ENCODE measurements around the gene IER2. TPM values are rescaled to one million over a fixed set of nuclear protein-coding genes. Genes with fewer than 3 reads are reported as not detected.
A peak's percentile ranks its signal among the peaks of the same experiment; 100 is the strongest.

The IER2 gene
- total and polyA plus RNA-seq, 2 of the 8 experiments (the other 6 are each of a cell fraction or from before 2014, with no cell fraction given): 84.5 to 138 TPM

DNA sequence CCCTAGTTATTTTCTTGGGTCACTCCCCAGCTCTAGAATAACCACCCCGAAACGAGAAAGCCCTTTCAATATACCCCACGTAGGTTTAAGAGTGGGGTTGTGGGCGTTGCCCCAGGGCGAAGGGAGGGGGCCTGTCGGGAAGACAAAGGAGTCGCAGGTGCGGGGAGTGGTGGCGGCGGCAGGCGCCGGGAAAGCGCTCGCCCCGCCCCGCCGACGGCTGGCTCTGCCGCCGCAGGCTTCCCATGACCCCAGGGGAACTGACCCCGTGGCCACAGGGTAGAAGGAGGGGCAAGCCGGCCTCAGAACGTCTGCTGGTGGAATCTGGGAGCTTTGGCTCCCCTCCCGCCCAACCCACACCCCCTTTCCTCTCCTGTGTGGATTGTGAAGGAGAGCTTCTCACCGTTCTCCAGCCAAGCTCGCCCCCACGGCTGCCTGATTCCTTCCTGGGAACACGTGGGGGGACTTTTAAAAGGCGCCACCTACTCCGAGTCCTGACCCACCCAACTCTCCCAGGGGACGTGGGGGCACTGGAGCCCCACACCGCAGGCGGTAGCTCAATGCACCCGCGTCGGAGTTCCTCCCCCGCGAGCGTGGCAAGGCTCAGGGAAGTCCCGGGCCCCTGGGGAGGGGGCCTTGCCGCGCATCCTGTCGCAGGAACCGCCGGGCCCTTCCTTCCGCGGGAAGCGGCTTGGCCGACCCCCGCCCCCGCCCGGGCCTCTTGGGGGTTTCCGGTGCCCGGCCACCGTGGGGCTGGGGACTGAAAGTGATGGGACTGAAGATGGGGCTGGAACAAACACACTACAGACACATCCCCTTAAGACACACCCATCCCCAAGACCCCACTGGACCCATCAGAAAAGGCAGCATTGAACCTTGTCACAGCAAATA is 5.5 kb downstream of the IER2 start (continued):
- TF ChIP-seq JUND (IDR thresholded peaks at IDR 0.05; ENCODE audit: low read length) (no peak), CBX5 (IDR thresholded peaks at IDR 0.05; ENCODE audit: low read depth, low read length) (no peak), EP300 (IDR thresholded peaks at IDR 0.05; ENCODE audit: borderline replicate concordance in 1 of 2, low read depth in 2 of 2, low read length in 2 of 2) (0 out of 3 replicates have a peak, but pooled peaks of 1 of the 2 experiments have one; percentile 18), CTBP2 (IDR thresholded peaks at IDR 0.05; ENCODE audit: borderline replicate concordance, insufficient read depth, insufficient read length, low read length) (no peak), SRF (IDR thresholded peaks at IDR 0.05; ENCODE audit: low read depth, low read length) (no peak), BRCA1 (IDR thresholded peaks at IDR 0.05; ENCODE audit: low read depth, low read length) (no peak), CREB1 (IDR thresholded peaks at IDR 0.05) (no peak), TAF7 (optimal IDR thresholded peaks at IDR 0.05; ENCODE audit: borderline replicate concordance, low read depth, low read length) (peak; percentile 64), EGR1 (IDR thresholded peaks at IDR 0.05; ENCODE audit: borderline replicate concordance, low read depth, low read length) (peak; percentile 83), POLR2A (IDR thresholded peaks at IDR 0.05; ENCODE audit: control extremely low read depth in 1 of 2, low read depth in 2 of 2, low read length in 2 of 2) (peak; percentile 12 to 63), HDAC6 (IDR thresholded peaks at IDR 0.05; ENCODE audit: low read depth, low read length) (no peak), CHD1 (IDR thresholded peaks at IDR 0.05; ENCODE audit: low read depth, low read length) (no peak), GABPA (IDR thresholded peaks at IDR 0.05; ENCODE audit: borderline replicate concordance, insufficient read depth, low read length) (peak; percentile 60; the same call in 1 of the 2 replicates), JUN (IDR thresholded peaks at IDR 0.05; ENCODE audit: low read depth, low read length) (no peak)
- TF ChIP-seq, protein P1, sequence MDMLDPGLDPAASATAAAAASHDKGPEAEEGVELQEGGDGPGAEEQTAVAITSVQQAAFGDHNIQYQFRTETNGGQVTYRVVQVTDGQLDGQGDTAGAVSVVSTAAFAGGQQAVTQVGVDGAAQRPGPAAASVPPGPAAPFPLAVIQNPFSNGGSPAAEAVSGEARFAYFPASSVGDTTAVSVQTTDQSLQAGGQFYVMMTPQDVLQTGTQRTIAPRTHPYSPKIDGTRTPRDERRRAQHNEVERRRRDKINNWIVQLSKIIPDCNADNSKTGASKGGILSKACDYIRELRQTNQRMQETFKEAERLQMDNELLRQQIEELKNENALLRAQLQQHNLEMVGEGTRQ (IDR thresholded peaks at IDR 0.05; ENCODE audit: low read length): peak; percentile 52
- TF ChIP-seq, protein P2, sequence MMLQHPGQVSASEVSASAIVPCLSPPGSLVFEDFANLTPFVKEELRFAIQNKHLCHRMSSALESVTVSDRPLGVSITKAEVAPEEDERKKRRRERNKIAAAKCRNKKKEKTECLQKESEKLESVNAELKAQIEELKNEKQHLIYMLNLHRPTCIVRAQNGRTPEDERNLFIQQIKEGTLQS (IDR thresholded peaks at IDR 0.05; ENCODE audit: insufficient read depth, low read depth, low read length): no peak
- TF ChIP-seq, protein P3, sequence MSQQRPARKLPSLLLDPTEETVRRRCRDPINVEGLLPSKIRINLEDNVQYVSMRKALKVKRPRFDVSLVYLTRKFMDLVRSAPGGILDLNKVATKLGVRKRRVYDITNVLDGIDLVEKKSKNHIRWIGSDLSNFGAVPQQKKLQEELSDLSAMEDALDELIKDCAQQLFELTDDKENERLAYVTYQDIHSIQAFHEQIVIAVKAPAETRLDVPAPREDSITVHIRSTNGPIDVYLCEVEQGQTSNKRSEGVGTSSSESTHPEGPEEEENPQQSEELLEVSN (IDR thresholded peaks at IDR 0.05): no peak

Measured in H1 (cell line).